Measurements from ENCODE around the gene FNBP1. TPM values are rescaled to one million over a fixed set of nuclear protein-coding genes. Genes with fewer than 3 reads are reported as not detected.

FNBP1 gene
- total RNA-seq, 1 donor: 44.4 TPM

- no peak overlapping the region for H3K4me3 ChIP-seq (ENCODE audit: low read depth, low read length)
- no peak for DNase-seq (ENCODE audit: low read depth)
- no peak for TF ChIP-seq CTCF (IDR thresholded peaks at IDR 0.05; ENCODE audit: insufficient read depth, low read length)
Measured at GRCh38 chr9:129919277-129919676, 123.7 kb downstream of the FNBP1 start.

DNA sequence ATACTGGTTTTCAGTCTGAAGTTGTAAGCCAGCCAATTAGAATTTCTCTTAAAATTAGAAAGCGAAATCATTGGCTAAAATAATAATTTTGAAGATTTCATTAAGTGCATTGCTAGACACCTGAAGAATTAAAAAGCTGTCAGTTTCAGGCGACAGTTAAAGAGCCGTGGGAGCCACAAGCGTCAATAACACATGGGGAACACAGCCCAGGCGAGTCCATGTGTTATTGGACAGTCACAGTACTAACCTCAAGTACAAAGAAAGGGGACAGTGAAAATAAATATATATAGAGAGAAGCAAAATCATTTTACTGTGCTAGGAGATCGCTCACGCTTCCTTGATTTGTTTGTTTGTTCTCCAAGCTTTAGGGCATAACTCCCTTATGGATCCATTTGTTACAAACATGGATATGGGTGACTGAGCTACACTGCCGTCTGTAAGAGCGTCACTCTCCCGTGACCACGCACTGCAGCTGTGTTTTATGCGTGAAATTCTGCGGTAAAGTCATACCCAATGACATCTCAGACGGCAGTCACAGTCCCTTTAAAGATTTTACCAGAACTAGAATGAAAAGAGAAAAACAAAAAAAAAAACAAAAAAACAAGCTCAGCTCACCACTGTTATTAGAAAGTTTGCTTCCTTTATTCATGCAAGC lies 124.6 kb downstream of the FNBP1 start:
- no peak overlapping the region for H3K4me3 ChIP-seq (ENCODE audit: low read depth, low read length)
- DNase-seq (ENCODE audit: low read depth): no peak
- TF ChIP-seq CTCF (IDR thresholded peaks at IDR 0.05; ENCODE audit: insufficient read depth, low read length): no peak

- no peak for DNase-seq (ENCODE audit: low read depth)
- TF ChIP-seq CTCF (IDR thresholded peaks at IDR 0.05; ENCODE audit: insufficient read depth, low read length): no peak
- H3K4me3 ChIP-seq (ENCODE audit: low read depth, low read length): no peak overlapping the region
Measured at GRCh38 chr9:129916707-129917106, 126.3 kb downstream of the FNBP1 start.

- DNase-seq (ENCODE audit: low read depth): no peak
- no peak for TF ChIP-seq CTCF (IDR thresholded peaks at IDR 0.05; ENCODE audit: insufficient read depth, low read length)
Measured at GRCh38 chr9:129914051-129914450, 128.9 kb downstream of the FNBP1 start.

GRCh38 chr9:129910628-129911567 lies 132.1 kb downstream of the FNBP1 start:
- TF ChIP-seq CTCF (IDR thresholded peaks at IDR 0.05; ENCODE audit: insufficient read depth, low read length): no peak
- DNase-seq (ENCODE audit: low read depth): peak; percentile 100
- no peak overlapping the region for H3K4me3 ChIP-seq (ENCODE audit: low read depth, low read length)

More at GRCh38 chr9:129914051-129914450, 128.9 kb downstream of the FNBP1 start:
- no peak overlapping the region for H3K4me3 ChIP-seq (ENCODE audit: low read depth, low read length)

- TF ChIP-seq CTCF (IDR thresholded peaks at IDR 0.05; ENCODE audit: insufficient read depth, low read length): no peak
- DNase-seq (ENCODE audit: low read depth): peak; percentile 16
Measured at GRCh38 chr9:129909851-129910250, 133.1 kb downstream of the FNBP1 start.

More at GRCh38 chr9:129909851-129910250, 133.1 kb downstream of the FNBP1 start:
- H3K4me3 ChIP-seq (ENCODE audit: low read depth, low read length): no peak overlapping the region
